ENCODE results near the gene SGF29.
"Not testable (repeated sequence)": the region's sequence is repeated elsewhere in the genome, so short reads cannot be mapped to it uniquely, and the experiment has no call there.

Gene SGF29

DNA sequence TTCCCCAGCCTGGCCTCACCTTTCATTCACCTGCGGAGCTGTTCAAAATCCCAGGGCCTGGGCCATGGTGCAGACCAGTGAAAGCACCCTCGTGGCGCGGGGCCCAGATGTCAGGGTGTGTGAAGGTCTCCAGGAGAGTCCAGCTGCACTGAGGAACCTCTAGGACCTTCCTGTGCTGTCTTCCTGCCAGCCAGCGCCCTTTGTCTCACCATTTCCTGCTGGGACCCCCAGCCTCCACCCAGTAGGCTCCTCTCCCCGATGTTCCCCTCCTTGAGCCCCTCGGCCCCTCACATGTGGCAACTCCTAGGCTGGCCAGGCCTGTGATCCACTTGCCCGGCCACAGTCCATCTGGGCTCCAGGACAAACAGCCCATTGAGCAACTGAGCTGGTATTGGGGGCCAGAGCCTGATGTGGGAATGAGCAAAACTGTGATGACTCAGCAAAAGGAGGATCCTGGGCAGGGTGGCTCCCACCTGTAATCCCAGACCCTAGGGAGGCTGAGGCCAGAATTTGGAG, 42.5 kb downstream of the SGF29 start:
- DNase-seq (ENCODE audit: low read depth in 2 of 2): no peak

DNA sequence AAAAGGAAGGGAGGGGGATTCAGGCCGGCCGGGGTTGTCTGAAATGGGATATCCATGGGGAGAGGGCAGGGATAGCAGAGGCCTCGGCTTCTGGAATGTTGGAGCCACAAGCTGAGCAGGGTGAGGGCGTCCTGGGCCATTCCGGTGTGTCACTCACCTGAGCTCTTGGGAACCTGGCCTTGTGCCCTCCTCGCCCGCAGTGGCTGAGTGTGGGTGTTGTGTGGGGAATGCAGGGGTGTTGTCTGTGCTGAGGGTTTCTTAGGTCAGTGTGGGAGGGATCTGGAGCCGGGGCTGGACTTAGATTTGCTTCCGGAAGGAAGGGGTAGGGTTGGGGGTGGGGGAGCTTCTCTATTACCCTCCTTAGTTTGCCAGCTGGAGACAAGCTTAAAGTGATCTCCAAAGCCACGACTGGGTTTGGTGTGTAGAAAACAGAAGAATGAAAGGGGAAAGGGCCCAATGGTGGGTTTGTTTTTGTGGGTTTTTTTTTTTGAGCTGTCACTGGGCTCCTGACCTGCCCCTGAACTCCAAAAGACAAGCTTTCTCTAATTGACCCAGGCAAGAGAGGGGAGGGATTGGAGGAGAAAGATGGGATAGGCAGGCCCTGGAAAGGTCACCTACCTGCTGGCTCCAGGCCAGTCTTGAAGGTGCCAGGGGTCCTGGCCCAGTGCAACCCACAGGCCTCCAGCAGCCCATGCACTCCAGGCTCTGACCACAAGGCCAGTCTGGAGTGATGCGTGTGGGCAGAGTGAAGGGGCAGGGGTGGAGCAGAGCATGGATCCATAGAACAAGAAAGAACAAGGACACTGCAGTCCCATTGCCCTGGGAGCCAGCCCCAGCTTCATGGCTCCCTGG, 43.3 kb downstream of the SGF29 start, which contains the start of gene SULT1A2:
SULT1A2 (minus strand) TSS at position 211 of the 852 bp plus-strand sequence. CDS start 1,120 bp downstream, outside the sequence.
- no peak for DNase-seq (ENCODE audit: low read depth in 2 of 2)

DNA sequence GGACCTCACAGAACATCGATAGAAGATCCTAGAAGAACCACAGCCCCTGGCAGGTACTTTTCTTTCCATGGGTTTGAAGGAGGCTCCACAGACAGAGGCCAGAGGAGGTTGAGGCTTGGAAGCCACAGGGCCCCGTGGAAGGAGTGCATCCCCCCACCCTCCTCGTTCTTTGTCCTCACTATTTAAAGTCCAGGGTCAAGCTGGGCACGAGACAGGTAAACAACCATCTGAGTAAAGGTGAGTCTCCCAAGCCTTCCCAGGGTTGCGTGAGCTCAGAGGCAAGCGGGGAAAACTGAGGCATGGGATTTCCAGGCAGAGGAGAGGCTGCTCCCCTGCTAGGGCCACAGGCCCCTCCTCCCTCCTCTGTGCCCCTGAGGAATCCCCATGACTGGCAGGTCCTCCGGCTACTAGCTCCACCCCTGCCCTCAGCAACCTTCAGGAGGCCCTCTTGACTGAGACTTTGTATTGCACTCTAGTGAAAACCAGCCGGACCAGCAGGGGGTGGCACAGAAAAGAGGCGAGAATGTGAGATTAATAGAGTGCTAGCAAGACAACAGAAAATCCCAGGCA, 44.1 kb downstream of the SGF29 start:
- DNase-seq (ENCODE audit: low read depth in 2 of 2): no peak

DNA sequence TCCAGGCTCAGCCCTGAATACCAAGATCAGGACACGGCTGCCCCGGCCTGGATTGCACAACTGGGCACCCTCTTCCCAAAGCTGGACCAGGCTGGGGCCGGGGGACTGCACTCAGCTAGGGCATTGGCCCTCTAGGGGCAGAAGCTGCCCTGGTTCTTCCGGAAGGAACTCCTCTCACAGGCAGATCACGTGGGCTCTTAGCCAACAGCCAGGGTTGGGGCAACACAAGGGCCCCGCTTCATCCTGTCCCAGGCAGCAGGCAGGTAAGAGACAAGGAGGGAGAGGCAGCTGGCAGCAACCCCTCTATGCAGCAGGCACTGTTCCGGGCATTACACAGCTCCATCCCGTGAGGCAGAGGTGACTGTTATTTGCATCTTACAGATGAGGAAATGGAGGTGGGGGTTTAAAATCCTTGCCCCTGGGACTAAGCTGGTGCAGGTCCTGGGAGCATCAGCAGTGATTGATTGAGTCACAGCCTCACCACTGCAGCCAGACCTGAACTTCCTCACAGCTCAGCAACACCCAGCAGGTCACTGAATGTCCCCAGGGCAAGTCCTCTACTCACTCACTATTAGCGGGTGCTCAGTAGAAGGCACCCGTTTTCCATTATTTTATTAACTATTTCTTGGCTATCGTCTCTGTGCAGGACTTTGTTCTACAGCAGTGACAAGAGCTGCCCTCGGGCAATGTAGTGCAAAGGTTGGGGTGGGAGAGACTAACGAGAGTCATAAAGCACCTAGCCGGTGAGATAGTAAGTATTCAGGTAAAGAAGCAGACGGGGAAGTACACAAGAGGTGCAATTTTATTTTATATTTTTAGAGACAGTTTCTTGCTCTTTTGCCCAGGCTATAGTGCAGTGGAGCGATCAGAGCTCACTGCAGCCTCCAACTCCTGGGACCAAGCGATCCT, 45.9 kb downstream of the SGF29 start:
- not testable (repeated sequence) for DNase-seq (ENCODE audit: low read depth in 2 of 2)

DNA sequence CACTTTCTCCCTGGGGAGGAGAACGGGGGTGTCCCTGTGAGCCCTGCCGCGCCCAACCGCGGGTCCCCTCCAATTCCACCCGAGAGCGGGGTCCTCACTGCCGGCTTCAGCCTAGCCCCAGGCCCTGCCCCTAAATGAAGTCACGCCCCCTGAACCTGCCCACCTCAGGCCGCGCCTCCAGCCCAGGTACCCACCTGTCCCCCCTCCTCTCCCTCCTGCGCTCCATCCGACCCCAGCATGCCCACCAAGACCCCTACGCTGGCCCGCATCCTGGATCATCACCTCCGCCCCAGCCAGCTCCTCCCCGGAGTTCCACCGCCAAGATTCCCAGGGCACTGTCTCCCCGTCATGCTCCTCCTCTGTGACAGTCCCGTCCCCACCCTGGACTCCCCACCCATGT, 47.2 kb downstream of the SGF29 start:
- DNase-seq (ENCODE audit: low read depth in 2 of 2): not testable (repeated sequence)

DNA sequence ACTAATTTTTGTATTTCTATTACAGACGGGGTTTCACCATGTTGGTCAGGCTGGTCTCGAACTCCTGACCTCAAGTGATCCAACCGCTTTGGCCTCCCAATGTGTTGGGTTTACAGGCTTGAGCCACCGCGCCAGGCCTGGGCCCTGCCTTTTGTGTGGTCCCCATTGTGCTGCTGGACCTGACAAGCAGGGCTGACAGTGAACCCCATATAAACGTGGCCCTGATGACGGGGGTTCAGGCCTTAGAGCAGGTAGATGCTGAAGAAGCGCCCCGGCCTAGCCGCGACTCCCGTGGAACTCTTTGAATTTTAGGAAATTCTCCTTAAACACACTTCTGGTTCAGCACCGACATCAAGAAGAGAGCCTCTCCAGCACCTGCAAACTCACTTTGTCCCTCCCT, 47.9 kb downstream of the SGF29 start:
- DNase-seq (ENCODE audit: low read depth in 2 of 2): not testable (repeated sequence)

DNA sequence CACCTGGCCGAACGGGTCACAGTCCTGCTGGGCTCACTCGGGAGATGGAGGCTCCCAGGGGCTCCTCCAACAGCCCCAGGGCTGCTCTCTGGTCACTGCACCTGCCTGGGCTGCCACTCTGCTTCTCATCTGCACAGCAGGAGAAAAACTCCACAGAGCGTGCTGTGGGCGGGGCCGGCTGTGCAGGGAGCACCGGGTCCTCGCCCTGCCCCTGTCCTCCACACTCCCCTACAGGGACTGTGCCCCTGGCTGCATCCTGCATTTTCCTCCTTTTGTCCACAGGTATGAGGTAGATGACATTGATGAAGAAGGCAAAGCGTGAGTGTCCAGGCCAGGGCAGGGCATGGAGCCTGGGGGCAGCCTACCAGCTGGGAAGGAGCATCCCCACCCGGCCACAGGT, 48.3 kb downstream of the SGF29 start:
- DNase-seq (ENCODE audit: low read depth in 2 of 2): not testable (repeated sequence)

DNA sequence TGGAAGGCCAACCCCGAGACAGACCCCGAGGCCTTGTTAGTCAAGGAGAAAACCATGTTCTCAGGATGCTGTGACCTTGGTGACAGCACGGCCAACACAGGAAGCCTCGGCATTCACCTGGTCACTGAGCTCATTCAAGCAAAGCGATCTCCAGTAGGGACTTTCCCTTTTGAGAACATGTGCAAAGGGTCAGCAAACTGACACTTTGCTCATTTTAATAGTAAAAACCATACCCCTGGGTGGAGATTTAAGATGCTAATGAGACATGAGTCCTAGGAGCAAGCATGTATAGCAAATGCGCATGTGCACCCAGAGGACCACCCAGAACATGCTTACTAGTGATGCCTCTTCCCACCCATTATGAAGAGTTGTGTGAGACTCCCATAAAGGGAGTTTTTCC, 48.8 kb downstream of the SGF29 start:
- no peak for DNase-seq (ENCODE audit: low read depth in 2 of 2)

DNA sequence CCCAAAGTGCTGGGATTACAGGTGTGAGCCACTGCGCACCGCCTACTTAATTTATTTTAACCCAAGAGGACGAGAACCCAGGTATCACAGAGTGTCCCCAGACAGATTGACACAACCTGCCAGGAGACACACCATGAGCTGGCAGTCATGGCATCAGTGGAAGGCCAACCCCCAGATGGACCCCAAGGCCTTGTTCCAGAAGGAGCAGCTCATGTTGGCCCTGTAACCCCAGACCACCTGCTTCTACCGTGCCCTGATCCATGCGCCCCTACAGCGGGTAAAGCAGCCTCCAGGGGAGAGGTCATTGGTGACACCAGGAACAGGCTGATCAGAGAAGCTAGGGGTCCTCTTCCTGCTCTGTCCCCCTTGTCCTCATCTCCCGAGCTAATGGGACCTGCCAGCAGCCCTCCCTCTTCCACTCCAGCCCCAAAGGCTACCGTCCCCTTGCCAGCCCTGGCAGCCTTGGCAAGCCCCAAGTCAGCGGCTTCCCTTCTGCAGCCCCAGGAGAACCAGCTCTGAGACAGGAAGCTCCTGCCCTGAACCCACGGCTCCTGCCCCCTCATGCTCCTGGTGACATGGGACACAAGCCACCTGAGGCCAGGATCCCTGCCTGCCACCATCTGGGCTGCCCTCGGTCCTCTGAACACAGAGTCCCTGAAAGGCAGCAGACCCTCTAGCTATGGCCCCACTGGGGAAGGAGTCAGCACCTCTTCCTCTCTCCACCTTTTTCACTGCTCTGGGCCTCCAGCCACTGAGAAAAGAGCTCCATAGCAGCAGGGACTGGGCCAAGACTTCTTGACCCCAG, 49.9 kb downstream of the SGF29 start:
- no peak for DNase-seq (ENCODE audit: low read depth in 2 of 2)

DNA sequence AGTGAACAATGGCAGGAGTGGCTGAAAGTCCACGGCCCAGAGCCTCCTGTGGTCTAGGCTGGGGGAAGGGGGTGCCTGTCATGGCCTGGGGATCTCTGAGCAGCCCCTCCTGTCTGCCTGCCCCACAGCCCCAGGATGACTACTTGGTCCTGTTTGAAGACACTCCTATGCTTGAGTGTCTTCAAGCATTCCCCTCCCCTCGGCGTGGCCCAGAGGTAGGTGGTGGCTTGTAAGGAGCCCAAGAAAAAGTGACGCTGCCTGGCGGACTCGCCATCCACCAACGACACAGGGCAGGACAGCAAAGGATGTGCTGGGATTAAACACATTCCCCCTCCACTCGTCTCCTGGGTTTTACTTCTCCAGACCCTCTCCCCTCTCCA, 50.5 kb downstream of the SGF29 start:
- DNase-seq (ENCODE audit: low read depth in 2 of 2): no peak

DNA sequence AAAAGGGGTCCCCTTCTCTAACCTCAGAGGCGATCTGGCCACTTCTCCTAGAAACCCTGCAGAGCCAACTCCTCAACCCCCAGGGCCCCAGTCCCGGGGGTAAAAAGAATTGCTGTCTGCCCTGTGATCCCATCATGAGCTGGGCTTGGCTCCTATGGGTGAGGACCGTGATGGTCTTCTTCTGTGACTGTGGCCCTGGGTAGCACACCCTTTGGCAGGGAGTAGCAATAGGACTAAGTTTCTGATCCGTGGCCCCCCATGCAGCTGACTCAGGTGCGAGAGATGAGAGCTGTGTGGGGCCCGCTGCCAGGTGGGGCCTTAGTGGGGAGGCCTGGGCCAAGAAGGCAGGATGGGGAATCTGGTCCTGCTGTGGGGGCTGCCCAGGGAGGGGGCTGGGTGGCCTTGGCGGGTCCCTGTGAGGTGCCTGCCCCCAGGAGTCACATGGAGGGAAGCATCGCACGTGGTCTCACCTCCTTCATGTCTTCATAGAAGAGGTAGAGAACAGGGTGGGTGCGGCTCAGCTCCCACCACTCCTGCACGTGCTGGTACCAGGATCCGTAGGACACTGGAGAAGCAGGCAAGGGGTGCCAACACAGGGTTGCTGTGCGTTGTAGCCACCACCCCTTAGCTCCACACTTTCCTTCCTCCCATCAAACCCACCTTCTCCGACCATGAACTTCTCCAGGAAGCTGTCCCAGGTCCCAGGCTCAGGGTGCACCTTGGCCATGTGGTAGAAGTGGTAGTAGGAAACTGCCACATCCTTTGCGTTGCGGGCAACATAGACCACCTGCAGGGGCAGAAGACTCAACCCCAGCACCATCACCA, 52.8 kb downstream of the SGF29 start:
- no peak for DNase-seq (ENCODE audit: low read depth in 2 of 2)

DNA sequence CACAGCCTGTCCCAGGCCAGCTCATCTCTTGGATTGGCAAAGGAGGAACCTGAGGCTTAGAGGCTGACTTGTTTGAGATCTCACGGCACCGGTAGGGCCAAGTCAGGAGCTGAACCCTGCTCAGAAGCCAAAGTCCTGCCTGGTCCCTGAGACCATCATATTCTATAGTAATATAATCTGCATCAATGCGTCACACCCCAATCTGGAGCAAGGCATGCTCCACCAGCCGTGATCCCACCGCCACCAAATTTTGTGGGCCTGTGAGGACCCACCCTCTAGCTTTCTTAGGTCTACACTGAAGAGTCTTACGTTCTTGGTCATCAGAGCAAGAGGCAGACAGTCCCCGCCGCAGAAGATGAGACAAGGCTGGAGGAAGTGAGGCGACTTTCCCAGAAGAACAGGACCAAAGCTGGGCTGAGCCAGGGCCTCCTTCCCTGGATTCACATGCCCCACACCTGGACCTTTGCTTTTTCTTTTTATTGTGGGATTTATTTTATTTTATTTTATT, 53.5 kb downstream of the SGF29 start:
- no peak for DNase-seq (ENCODE audit: low read depth in 2 of 2)

DNA sequence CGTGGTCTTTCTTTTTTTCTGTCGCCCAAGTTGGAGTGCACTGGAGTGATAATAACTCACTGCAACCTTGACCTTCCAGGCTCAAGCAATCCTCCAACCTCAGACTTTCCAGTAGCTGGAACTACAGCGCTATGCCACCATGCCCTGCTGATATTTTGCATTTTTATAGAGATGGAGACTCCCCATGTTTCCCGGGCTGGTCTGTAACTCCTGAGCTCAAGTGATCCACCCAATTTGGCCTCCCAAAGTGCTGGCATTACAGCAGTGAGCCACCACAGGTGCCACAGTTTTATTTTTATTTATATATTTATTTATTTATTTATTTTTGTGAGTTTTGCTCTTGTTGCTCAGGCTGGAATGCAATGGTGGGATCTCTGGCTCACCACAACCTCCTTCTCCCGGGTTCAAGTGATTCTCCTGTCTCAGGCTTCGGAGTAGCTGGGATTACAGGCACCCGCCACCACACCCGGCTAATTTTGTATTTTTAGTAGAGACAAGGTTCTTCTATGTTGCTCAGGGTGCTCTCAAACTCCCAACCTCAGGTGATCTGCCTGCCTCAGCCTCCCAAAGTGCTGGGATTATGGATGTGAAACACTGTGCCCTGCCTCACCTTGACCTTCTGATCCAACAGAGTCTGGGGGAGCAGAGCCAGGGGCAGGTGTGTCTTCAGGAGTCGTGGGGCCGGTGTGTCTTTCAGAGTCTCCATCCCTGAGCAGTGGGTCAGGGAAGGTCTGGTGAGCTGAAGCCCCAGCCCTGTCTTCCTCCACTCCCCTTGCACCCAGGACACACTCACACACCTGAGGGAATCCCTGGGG, 54.2 kb downstream of the SGF29 start:
- DNase-seq (ENCODE audit: low read depth in 2 of 2): not testable (repeated sequence)

DNA sequence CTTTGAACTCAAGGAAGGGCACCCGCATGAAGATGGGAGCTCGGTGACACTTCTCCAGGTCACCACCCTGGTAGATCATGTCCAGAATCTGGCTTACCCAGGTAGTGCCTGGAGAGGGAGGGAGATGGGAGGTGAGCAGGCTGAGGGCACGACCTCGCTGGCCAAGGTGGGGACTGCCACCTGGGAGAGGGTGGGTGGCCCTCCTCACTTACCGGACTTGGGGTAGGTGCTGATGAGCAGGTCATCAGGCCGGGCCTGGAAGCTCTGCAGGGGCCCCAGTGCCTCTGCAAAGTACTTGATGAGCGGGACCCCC, 54.7 kb downstream of the SGF29 start:
- DNase-seq (ENCODE audit: low read depth in 2 of 2): not testable (repeated sequence)

DNA sequence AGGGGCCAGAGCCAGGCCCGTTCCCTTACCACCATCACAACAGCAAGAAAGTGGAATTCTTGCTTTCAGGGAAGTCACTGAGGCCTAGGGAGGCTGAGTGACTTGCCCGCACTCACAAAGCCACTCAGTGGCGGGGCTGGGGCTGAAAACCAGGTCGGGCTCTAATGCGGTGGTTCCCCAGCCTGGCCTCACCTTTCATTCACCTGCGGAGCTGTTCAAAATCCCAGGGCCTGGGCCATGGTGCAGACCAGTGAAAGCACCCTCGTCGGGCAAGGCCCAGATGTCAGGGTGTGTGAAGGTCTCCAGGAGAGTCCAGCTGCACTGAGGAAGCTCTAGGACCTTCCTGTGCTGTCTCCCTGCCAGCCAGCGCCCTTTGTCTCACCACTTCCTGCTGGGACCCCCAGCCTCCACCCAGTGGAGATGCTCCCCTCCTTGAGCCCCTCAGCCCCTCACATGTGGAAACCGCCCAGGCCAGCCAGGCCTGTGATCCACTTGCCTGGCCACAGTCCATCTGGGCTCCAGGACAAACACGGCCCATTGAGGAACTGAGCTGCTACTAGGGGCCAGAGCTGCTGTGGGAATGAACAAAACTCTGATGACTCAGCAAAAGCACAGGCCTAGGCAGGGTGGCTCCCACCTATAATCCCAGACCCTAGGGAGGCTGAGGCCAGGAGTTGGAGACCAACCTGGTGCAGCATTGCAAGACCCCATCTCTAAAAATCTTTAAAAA, 55.3 kb downstream of the SGF29 start:
- DNase-seq (ENCODE audit: low read depth in 2 of 2): not testable (repeated sequence)

DNA sequence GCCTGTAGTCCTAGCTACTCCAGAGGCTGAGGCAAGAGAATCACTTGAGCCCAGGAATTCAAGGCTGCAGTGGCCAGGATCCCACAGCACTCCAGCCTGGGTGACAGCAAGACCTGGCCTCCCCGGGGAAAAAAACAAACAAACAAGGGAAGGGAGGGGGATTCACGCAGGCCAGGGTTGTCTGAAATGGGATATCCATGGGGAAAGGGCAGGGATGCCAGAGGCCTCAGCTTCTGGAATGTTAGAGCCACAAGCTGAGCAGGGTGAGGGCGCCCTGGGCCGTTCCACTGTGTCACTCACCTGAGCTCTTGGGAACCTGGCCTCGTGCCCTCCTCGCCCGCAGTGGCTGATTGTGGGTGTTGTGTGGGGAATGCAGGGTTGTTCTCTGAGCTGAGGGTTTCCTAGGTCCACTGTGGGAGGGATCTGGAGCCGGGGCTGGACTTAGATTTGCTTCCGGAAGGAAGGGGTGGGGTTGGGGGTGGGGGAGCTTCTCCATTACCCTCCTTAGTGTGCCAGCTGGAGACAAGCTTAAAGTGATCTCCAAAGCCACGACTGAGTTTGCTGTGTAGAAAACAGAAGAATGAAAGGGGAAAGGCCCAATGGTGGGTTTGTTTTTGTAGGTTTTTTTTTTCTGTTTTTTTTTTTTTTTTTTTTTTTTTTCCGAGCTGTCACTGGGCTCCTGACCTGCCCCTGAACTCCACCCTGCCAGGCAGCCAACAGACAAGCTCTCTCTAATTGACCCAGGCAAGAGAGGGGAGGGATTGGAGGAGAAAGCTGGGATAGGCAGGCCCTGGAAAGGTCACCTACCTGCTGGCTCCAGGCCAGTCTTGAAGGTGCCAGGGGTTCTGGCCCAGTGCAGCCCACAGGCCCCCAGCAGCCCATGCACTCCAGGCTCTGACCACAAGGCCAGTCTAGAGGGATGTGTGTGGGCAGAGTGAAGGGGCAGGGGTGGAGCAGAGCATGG, 56.2 kb downstream of the SGF29 start, which contains the start of gene SULT1A1:
SULT1A1 (minus strand) TSS at position 414 of the 964 bp plus-strand sequence. CDS start 1,189 bp downstream, outside the sequence.
- DNase-seq (ENCODE audit: low read depth in 2 of 2): no peak

DNA sequence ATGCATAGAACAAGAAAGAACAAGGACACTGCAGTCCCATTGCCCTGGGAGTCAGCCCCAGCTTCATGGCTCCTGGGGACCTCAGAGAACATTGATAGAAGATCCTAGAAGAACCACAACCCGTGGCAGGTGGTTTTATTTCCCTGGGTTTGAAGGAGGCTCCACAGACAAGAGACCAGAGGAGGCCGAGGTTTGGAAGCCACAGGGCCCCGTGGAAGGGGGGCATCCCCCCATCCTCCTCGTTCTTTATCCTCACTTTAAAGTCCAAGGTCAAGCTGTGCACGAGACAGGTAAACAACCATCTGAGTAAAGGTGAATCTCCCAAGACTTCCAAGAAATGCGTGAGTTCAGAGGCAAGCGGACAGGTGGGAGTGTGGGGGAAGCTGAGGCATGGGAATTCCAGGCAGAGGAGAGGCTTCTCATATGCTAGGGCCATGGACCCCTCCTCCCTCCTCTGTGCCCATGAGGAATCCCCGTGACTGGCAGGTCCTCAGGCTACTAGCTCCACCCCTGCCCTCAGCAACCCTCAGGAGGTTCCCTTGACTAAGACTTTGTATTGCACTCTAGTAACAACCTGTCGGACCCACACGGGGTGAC, 57.0 kb downstream of the SGF29 start:
- no peak for DNase-seq (ENCODE audit: low read depth in 2 of 2)

All from stimulated activated CD8-positive, alpha-beta memory T cell treated with anti-CD3 and anti-CD28 coated beads, Interleukin-7, amount 100 ng/mL, for 4 hours (primary cell).